ENCODE results near the gene ASIC3. TPM values are rescaled to one million over a fixed set of nuclear protein-coding genes. Genes with fewer than 3 reads are reported as not detected.

ASIC3 gene
- total and polyA plus RNA-seq, 8 donors, result 0.29 to 25.9 (median 3.2) TPM

DNA sequence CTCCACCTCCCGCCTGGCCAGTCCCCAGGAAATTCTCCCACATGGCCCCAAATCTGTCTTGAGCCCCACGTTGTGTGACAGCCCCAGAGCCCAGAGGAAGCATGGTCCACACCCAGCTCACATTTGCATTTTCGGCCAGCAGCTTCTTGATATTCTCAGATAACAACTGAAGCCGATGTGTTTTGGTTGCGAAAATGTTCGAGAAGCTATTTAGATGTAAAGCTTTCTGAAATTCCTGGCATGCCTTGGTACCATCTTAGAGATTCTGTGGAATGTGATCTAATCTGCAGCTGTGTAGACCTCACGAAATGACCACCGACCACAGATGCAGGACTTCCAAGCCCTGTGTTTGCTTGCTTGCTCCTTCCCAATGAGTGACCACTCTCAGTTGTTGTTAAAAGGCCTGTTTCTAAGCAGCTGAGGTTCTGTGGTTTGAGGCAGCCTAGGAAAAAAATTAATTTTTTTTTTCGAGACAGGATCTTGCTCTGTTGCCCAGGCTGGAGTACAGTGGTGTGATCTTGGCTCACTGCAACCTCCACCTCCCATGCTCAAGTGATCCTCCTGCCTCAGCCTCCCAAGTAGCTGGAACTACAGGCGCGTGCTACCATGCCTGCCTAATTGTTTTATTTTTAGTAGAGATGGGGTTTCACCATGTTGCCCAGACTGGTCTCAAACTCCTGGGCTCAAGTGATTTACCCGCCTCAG lies 19.9 kb downstream of the ASIC3 start:
- intact Hi-C loops (cut with DNase I; ENCODE audit: low total_unique reads), result loop anchor here (10.0 kb wide), 1 partner anchor 47 kb away; no protein-coding TSS in a partner anchor
- Histone ChIP-seq H3K27ac (no peak overlapping the region), H3K36me3 (peaks cover 80 to 96% (median 94%) of the 10 kb centered on the region in 4 donors), H3K4me1 (peaks cover 6 to 22% (median 10%) of the 10 kb centered on the region in 4 donors), H3K9me3 (no peaks in the 10 kb centered on the region), H3K27me3 (no peaks in the 10 kb centered on the region), H3K4me3 (no peak overlapping the region)
- WGBS, 5 donors, result 78 to 86% (median 85%) methylated on average over 12 of the region's 12 CpGs
- no peak for DNase-seq
- TF ChIP-seq, protein P1, sequence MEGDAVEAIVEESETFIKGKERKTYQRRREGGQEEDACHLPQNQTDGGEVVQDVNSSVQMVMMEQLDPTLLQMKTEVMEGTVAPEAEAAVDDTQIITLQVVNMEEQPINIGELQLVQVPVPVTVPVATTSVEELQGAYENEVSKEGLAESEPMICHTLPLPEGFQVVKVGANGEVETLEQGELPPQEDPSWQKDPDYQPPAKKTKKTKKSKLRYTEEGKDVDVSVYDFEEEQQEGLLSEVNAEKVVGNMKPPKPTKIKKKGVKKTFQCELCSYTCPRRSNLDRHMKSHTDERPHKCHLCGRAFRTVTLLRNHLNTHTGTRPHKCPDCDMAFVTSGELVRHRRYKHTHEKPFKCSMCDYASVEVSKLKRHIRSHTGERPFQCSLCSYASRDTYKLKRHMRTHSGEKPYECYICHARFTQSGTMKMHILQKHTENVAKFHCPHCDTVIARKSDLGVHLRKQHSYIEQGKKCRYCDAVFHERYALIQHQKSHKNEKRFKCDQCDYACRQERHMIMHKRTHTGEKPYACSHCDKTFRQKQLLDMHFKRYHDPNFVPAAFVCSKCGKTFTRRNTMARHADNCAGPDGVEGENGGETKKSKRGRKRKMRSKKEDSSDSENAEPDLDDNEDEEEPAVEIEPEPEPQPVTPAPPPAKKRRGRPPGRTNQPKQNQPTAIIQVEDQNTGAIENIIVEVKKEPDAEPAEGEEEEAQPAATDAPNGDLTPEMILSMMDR (IDR thresholded peaks at IDR 0.05), result no peak
- TF ChIP-seq POLR2A (IDR thresholded peaks at IDR 0.05) (no peak), EP300 (IDR thresholded peaks at IDR 0.05) (no peak), POLR2AphosphoS5 (IDR thresholded peaks at IDR 0.05) (no peak)

DNA sequence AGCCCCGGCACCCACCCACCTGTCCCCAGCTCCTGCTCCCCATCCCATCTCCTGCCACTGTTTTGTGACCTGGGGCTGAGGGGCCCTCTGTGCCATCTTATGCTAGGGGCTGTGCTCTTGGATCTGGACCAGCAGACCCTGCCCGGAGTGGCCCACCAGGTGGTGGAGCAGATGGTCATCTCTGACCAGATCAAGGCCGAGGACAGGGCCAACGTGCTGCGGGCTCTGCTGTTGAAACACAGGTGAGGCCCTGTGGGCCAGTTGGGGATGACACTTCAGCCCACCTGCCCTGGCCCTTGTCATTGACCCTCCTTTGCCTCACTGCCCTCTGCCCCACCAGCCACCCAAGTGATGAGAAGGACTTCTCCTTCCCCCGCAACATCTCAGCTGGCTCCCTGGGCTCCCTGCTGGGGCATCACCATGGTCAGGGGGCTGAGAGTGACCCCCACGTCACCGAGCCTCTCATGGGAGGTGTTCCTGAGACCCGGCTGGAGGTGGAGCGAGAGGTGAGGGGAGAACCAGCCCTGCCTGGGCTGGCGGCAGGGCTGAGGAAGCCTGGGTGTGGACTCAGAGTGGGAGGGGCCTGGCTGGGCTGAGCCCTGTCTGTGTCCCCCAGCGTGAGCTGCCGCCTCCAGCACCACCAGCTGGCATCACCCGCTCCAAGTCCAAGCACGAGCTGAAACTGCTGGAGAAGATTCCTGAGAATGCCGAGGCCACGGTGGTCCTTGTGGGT lies 21.7 kb downstream of the ASIC3 start:
- intact Hi-C loops (cut with DNase I; ENCODE audit: low total_unique reads), result loop anchor here (10.0 kb wide), 1 partner anchor 45 kb away; no protein-coding TSS in a partner anchor
- H3K4me1 ChIP-seq, result peaks cover 0 to 4% (median 2%) of the 10 kb centered on the region in 4 donors
- WGBS, 5 donors, result 64 to 88% (median 81%) methylated on average over 4 to 17 of the region's 17 CpGs
- H3K27me3 ChIP-seq, result no peaks in the 10 kb centered on the region
- no peaks in the 10 kb centered on the region for H3K9me3 ChIP-seq
- no peak for TF ChIP-seq EP300 (IDR thresholded peaks at IDR 0.05)
- no peak for TF ChIP-seq POLR2AphosphoS5 (IDR thresholded peaks at IDR 0.05)
- TF ChIP-seq POLR2A (IDR thresholded peaks at IDR 0.05), result no peak
- TF ChIP-seq, protein P1 (IDR thresholded peaks at IDR 0.05), result no peak
- DNase-seq, result no peak
- no peak overlapping the region for H3K4me3 ChIP-seq
- no peak overlapping the region for H3K27ac ChIP-seq
- peaks cover 89 to 100% (median 100%) of the 10 kb centered on the region in 4 donors for H3K36me3 ChIP-seq

DNA sequence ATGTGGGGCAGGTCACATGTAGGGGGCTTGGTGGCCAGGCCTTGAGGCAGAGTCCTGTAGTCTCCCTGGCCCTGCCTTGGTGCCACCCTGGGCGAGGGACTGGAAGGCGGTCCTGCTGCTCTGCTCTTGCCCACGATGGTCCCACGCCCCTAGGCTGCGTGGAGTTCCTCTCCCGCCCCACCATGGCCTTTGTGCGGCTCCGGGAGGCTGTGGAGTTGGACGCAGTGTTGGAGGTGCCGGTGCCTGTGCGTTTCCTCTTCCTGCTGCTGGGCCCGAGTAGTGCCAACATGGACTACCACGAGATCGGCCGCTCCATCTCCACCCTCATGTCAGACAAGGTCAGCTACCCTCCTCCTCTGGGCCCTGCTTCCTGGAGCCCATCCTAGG lies 22.2 kb downstream of the ASIC3 start:
- no peaks in the 10 kb centered on the region for H3K9me3 ChIP-seq
- no peak overlapping the region for H3K4me3 ChIP-seq
- TF ChIP-seq, protein P1 (IDR thresholded peaks at IDR 0.05), result no peak
- TF ChIP-seq POLR2AphosphoS5 (IDR thresholded peaks at IDR 0.05) (no peak), EP300 (IDR thresholded peaks at IDR 0.05) (no peak), POLR2A (IDR thresholded peaks at IDR 0.05) (no peak)
- WGBS, 5 donors, result 89 to 99% (median 93%) methylated on average over 8 to 15 of the region's 15 CpGs
- H3K27me3 ChIP-seq, result no peaks in the 10 kb centered on the region
- intact Hi-C loops (cut with DNase I; ENCODE audit: low total_unique reads), result no loop called here
- peaks cover 0 to 1% (median 0%) of the 10 kb centered on the region in 4 donors for H3K4me1 ChIP-seq
- peaks cover 89 to 100% (median 100%) of the 10 kb centered on the region in 4 donors for H3K36me3 ChIP-seq
- no peak for DNase-seq
- no peak overlapping the region for H3K27ac ChIP-seq

DNA sequence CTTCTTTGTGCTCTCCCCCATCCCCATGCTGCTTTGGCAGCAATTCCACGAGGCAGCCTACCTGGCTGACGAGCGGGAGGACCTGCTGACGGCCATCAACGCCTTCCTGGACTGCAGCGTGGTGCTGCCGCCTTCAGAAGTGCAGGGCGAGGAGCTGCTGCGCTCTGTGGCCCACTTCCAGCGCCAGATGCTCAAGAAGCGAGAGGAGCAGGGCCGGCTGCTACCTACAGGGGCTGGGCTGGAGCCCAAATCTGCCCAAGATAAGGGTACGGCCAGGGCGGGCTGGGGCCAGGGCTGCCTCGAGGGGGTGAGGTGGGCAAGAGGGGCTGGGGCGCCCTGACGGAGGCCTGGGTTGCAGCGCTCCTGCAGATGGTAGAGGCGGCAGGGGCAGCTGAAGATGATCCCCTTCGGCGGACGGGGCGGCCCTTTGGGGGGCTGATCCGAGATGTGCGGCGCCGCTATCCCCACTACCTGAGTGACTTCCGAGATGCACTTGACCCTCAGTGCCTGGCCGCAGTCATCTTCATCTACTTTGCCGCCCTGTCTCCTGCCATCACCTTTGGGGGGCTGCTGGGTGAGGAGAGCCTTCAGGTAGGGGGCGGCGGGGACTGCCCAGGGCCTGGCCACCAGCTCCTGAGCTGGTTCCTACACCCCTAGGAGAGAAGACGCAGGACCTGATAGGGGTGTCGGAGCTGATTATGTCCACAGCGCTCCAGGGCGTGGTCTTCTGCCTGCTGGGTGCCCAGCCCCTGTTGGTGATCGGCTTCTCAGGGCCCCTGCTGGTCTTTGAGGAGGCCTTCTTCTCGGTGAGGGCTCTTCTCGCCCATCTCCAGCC lies 22.9 kb downstream of the ASIC3 start:
- Histone ChIP-seq H3K27ac (no peak overlapping the region), H3K9me3 (no peaks in the 10 kb centered on the region), H3K36me3 (peaks cover 90 to 100% (median 100%) of the 10 kb centered on the region in 4 donors), H3K4me3 (no peak overlapping the region), H3K27me3 (no peaks in the 10 kb centered on the region), H3K4me1 (peaks cover 0 to 2% (median under 1%) of the 10 kb centered on the region in 4 donors)
- intact Hi-C loops (cut with DNase I; ENCODE audit: low total_unique reads), result no loop called here
- 88 to 91% (median 89%) methylated on average over 17 to 39 of the region's 39 CpGs for WGBS, 5 donors
- TF ChIP-seq POLR2AphosphoS5 (IDR thresholded peaks at IDR 0.05), result no peak
- TF ChIP-seq, protein P1 (IDR thresholded peaks at IDR 0.05), result no peak
- no peak for TF ChIP-seq EP300 (IDR thresholded peaks at IDR 0.05)
- no peak for TF ChIP-seq POLR2A (IDR thresholded peaks at IDR 0.05)
- no peak for DNase-seq

Data from stomach (tissue), 9 donors.